ENCODE results near the gene FBXO30.

- TF ChIP-seq POLR2A (IDR thresholded peaks at IDR 0.05) = no peak
- TF ChIP-seq POLR2AphosphoS5 (IDR thresholded peaks at IDR 0.05) = no peak
Observed at GRCh38 chr6:145848541-145848940, 33.9 kb upstream of the FBXO30 start.

Data from spleen (tissue), 3 donors.